ENCODE results near the gene PEMT.

- TF ChIP-seq, protein P1, sequence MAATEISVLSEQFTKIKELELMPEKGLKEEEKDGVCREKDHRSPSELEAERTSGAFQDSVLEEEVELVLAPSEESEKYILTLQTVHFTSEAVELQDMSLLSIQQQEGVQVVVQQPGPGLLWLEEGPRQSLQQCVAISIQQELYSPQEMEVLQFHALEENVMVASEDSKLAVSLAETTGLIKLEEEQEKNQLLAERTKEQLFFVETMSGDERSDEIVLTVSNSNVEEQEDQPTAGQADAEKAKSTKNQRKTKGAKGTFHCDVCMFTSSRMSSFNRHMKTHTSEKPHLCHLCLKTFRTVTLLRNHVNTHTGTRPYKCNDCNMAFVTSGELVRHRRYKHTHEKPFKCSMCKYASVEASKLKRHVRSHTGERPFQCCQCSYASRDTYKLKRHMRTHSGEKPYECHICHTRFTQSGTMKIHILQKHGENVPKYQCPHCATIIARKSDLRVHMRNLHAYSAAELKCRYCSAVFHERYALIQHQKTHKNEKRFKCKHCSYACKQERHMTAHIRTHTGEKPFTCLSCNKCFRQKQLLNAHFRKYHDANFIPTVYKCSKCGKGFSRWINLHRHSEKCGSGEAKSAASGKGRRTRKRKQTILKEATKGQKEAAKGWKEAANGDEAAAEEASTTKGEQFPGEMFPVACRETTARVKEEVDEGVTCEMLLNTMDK (IDR thresholded peaks at IDR 0.05; ENCODE audit: borderline replicate concordance, insufficient read depth, low read depth, low read length, poor library complexity, severe bottlenecking), result no peak
- TF ChIP-seq YY1 (IDR thresholded peaks at IDR 0.05; ENCODE audit: borderline replicate concordance in 1 of 3, control insufficient read depth in 1 of 3, extremely low read depth in 1 of 3, insufficient read depth in 3 of 3, insufficient read length in 1 of 3, insufficient replicate concordance in 2 of 3, low read depth in 1 of 3, low read length in 2 of 3) (no peak), ZNF785 (CRISPR knock-in tag; IDR thresholded peaks at IDR 0.05) (no peak), TAF1 (IDR thresholded peaks at IDR 0.05; ENCODE audit: control insufficient read depth, extremely low read depth, insufficient read depth, low read length, severe bottlenecking) (no peak), RBM17 (IDR thresholded peaks at IDR 0.05; ENCODE audit: borderline replicate concordance, low read depth, low read length) (no peak), EP300 (IDR thresholded peaks at IDR 0.05; ENCODE audit: low read length) (no peak)
- TF ChIP-seq, protein P2, sequence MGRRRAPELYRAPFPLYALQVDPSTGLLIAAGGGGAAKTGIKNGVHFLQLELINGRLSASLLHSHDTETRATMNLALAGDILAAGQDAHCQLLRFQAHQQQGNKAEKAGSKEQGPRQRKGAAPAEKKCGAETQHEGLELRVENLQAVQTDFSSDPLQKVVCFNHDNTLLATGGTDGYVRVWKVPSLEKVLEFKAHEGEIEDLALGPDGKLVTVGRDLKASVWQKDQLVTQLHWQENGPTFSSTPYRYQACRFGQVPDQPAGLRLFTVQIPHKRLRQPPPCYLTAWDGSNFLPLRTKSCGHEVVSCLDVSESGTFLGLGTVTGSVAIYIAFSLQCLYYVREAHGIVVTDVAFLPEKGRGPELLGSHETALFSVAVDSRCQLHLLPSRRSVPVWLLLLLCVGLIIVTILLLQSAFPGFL (CRISPR knock-in tag; IDR thresholded peaks at IDR 0.05), result no peak
These were observed 91.9 kb downstream of the PEMT start for GRCh38 chr17:17499402-17500145.

All from K562 (cell line).